ENCODE results near the gene EME1. TPM values are rescaled to one million over a fixed set of nuclear protein-coding genes. Genes with fewer than 3 reads are reported as not detected.

The EME1 gene
- total RNA-seq, 4 donors from 2014 or later = 1.1 TPM; not detected in 3

DNA sequence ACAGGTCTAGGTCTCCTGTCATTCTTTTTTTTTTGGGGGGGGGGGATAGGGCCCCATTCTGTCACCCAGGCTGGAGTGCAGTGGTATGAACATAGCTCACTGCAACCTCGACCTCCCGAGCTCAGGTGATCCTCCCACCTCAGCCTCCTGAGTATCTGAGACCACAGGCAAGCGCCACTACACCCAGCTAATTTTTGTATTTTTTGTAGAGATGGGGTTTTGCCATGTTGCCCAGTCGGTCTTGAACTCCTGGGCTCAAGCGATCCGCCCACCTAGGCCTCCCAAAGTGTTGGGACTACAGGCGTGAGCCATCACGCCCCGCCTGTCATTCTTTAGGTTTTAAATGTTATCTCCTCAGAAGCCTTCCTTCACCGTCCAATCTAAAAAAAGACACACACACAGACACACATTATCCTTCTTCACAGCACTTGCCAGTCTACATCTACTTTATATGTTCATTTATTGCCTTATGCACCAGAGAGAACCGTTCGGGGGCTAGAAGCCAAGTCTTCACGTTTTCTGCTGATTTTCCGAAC lies 739 bp upstream of the EME1 start:
- ATAC-seq (ENCODE audit: low FRiP score) (no peak), DNase-seq (ENCODE audit: low spot score) (no peak)

GRCh38 chr17:50373705-50374104 lies 676 bp downstream of the EME1 start:
- ATAC-seq (ENCODE audit: low FRiP score) = no peak
- TF ChIP-seq, protein P1, sequence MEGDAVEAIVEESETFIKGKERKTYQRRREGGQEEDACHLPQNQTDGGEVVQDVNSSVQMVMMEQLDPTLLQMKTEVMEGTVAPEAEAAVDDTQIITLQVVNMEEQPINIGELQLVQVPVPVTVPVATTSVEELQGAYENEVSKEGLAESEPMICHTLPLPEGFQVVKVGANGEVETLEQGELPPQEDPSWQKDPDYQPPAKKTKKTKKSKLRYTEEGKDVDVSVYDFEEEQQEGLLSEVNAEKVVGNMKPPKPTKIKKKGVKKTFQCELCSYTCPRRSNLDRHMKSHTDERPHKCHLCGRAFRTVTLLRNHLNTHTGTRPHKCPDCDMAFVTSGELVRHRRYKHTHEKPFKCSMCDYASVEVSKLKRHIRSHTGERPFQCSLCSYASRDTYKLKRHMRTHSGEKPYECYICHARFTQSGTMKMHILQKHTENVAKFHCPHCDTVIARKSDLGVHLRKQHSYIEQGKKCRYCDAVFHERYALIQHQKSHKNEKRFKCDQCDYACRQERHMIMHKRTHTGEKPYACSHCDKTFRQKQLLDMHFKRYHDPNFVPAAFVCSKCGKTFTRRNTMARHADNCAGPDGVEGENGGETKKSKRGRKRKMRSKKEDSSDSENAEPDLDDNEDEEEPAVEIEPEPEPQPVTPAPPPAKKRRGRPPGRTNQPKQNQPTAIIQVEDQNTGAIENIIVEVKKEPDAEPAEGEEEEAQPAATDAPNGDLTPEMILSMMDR (IDR thresholded peaks at IDR 0.05) = no peak
- DNase-seq (ENCODE audit: low spot score) = no peak

More for the DNA sequence above, 739 bp upstream of the EME1 start:
- TF ChIP-seq, protein P1 (IDR thresholded peaks at IDR 0.05) = no peak

DNA sequence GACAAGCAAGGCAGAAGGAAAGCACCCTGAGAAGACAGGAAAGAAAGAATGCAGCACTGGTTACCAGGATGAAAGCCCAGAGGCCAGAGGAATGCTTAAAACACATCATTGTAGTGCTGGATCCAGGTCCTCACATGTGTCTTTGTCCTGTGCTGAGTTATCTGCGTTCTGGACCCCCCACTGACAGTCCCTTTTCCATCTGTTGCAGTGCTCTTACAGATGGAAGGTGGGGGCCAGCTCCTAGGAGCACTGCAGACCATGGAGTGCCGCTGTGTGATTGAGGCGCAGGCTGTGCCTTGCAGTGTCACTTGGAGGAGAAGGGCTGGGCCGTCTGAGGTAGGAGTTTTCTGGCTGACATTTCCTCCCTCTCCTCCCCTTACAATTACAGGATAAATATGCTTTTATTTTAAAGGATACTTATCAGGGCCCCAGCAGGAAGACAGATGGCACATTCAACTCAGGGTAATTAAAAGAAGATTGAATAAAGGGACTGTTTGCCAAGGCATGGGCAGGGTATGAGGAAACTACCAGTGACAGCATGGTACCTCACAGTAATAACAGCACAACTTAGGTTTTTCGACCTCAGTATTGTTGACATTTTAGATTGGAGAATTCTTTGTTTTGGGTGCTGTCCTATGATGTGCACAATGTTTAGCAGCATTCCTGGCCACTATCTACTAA lies 3.0 kb downstream of the EME1 start:
- ATAC-seq (ENCODE audit: low FRiP score) (no peak), DNase-seq (ENCODE audit: low spot score) (no peak)
- TF ChIP-seq, protein P1 (IDR thresholded peaks at IDR 0.05) = no peak

GRCh38 chr17:50379351-50380132 lies 6.5 kb downstream of the EME1 start:
- DNase-seq (ENCODE audit: low spot score) = no peak
- TF ChIP-seq, protein P1 (IDR thresholded peaks at IDR 0.05) = no peak
- ATAC-seq (ENCODE audit: low FRiP score) = no peak

GRCh38 chr17:50380369-50381259 lies 7.6 kb downstream of the EME1 start:
- TF ChIP-seq, protein P1 (IDR thresholded peaks at IDR 0.05) = no peak
- DNase-seq (ENCODE audit: low spot score) (no peak), ATAC-seq (ENCODE audit: low FRiP score) (no peak)

GRCh38 chr17:50381260-50381815 lies 8.3 kb downstream of the EME1 start:
- TF ChIP-seq, protein P1 (IDR thresholded peaks at IDR 0.05) = no peak
- ATAC-seq (ENCODE audit: low FRiP score) (no peak), DNase-seq (ENCODE audit: low spot score) (no peak)

All from omental fat pad (tissue), 4 donors.